ENCODE results near the gene RCL1.

RCL1 gene

DNA sequence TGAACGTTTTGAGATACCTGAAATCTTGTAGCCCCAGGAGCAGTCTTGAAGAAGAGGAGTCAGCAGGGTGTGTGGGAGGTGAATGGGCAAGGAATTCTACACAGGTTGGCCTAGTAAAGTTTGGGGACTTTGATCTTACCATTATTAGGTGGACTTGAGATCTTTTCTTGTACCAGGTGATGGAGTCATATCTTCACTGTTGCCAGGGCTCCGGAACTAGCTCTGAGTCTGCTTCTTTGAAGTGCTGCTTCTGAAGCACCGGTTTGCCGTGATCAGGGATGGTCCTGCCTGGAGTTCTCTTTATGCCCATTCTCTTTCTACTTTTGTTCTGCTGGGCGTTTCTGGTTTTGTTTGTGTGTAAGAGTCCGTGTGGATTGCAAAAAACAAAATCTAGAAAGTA is 27.4 kb downstream of the RCL1 start:
- H4K20me1 ChIP-seq (ENCODE audit: insufficient read depth, low read length): peaks cover 23% of the 10 kb centered on the region; the same call in 1 of the 2 replicates
- no peaks in the 10 kb centered on the region for H3K9me3 ChIP-seq (ENCODE audit: insufficient read depth, low read length, severe bottlenecking)
- H3K9ac ChIP-seq (ENCODE audit: low read depth, low read length): no peak overlapping the region
- H3K27ac ChIP-seq (ENCODE audit: low read length): no peak overlapping the region
- H3K79me2 ChIP-seq (ENCODE audit: insufficient read depth, low read length): peaks cover 62% of the 10 kb centered on the region
- DNase-seq (no peak), ATAC-seq (ENCODE audit: insufficient read depth, low read depth) (no peak)
- no peak overlapping the region for H3K4me2 ChIP-seq (ENCODE audit: insufficient read depth, low read length)
- H3K4me1 ChIP-seq (ENCODE audit: insufficient read depth, low read length): peaks cover 5% of the 10 kb centered on the region; the same call in 1 of the 2 replicates
- H3K36me3 ChIP-seq (ENCODE audit: insufficient read depth, low read length): no peaks in the 10 kb centered on the region
- H3K27me3 ChIP-seq (ENCODE audit: insufficient read depth, low read length, poor library complexity): no peaks in the 10 kb centered on the region
- no peak overlapping the region for H2AFZ ChIP-seq (ENCODE audit: low read depth, low read length)
- TF ChIP-seq, protein P1, sequence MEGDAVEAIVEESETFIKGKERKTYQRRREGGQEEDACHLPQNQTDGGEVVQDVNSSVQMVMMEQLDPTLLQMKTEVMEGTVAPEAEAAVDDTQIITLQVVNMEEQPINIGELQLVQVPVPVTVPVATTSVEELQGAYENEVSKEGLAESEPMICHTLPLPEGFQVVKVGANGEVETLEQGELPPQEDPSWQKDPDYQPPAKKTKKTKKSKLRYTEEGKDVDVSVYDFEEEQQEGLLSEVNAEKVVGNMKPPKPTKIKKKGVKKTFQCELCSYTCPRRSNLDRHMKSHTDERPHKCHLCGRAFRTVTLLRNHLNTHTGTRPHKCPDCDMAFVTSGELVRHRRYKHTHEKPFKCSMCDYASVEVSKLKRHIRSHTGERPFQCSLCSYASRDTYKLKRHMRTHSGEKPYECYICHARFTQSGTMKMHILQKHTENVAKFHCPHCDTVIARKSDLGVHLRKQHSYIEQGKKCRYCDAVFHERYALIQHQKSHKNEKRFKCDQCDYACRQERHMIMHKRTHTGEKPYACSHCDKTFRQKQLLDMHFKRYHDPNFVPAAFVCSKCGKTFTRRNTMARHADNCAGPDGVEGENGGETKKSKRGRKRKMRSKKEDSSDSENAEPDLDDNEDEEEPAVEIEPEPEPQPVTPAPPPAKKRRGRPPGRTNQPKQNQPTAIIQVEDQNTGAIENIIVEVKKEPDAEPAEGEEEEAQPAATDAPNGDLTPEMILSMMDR (IDR thresholded peaks at IDR 0.05; ENCODE audit: borderline replicate concordance, extremely low read depth, low read length, poor library complexity, severe bottlenecking): no peak
- no peak for TF ChIP-seq EZH2 (IDR thresholded peaks at IDR 0.05; ENCODE audit: borderline replicate concordance, low read depth, low read length, severe bottlenecking)
- no peak overlapping the region for H3K4me3 ChIP-seq (ENCODE audit: low read depth in 1 of 2, low read length in 2 of 2)

DNA sequence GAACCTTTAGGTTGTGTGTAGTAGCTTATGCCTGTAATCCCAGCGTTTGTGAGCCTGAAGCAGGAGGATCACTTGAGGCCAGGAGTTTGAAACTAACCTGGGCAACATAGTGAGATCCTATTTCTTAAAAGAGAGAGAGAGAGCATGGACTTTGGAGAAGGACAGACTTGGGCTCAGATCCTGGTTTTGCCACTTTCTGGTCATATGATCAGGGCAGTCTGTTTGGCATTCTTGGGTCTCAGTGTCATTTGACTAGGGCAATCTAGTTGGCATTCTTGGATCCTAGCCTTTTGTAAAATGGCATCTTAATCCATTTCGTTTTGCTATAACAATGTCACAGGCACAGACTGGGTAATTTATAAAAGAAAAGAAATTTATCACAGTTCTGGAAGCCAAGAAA is 28.4 kb downstream of the RCL1 start:
- Histone ChIP-seq H3K36me3 (ENCODE audit: insufficient read depth, low read length) (no peaks in the 10 kb centered on the region), H2AFZ (ENCODE audit: low read depth, low read length) (no peak overlapping the region), H3K9ac (ENCODE audit: low read depth, low read length) (no peak overlapping the region), H3K4me1 (ENCODE audit: insufficient read depth, low read length) (peaks cover 5% of the 10 kb centered on the region; the same call in 1 of the 2 replicates), H3K79me2 (ENCODE audit: insufficient read depth, low read length) (peaks cover 53% of the 10 kb centered on the region), H4K20me1 (ENCODE audit: insufficient read depth, low read length) (peaks cover 23% of the 10 kb centered on the region; the same call in 1 of the 2 replicates), H3K4me3 (ENCODE audit: low read depth in 1 of 2, low read length in 2 of 2) (no peak overlapping the region), H3K27ac (ENCODE audit: low read length) (no peak overlapping the region), H3K27me3 (ENCODE audit: insufficient read depth, low read length, poor library complexity) (no peaks in the 10 kb centered on the region), H3K4me2 (ENCODE audit: insufficient read depth, low read length) (no peak overlapping the region), H3K9me3 (ENCODE audit: insufficient read depth, low read length, severe bottlenecking) (no peaks in the 10 kb centered on the region)
- DNase-seq (no peak), ATAC-seq (ENCODE audit: insufficient read depth, low read depth) (no peak)
- TF ChIP-seq, protein P1 (IDR thresholded peaks at IDR 0.05; ENCODE audit: borderline replicate concordance, extremely low read depth, low read length, poor library complexity, severe bottlenecking): no peak
- TF ChIP-seq EZH2 (IDR thresholded peaks at IDR 0.05; ENCODE audit: borderline replicate concordance, low read depth, low read length, severe bottlenecking): no peak

DNA sequence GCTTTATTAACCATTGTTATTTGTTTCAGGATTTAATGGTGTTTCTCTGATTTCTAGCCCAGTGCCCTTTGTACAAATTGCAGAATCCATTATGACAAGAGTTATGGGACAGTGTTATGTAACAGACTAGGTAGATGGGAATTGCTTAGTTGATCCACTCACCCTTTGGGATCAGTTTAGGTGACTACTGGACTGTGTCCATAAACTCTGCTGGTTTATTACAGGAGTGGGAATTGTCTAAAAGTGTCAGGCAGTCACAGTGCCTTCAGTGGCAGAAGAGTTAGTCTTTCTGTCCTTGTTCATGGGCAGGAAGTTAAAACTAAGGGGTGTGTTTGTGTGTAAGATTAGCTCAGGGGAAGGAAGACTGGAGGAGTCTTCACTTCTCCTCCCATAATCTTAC is 29.3 kb downstream of the RCL1 start:
- no peak for DNase-seq
- H3K4me2 ChIP-seq (ENCODE audit: insufficient read depth, low read length): no peak overlapping the region
- no peak overlapping the region for H3K9ac ChIP-seq (ENCODE audit: low read depth, low read length)
- H3K36me3 ChIP-seq (ENCODE audit: insufficient read depth, low read length): no peaks in the 10 kb centered on the region; the same call in 1 of the 2 replicates
- H2AFZ ChIP-seq (ENCODE audit: low read depth, low read length): no peak overlapping the region
- peaks cover 23% of the 10 kb centered on the region; the same call in 1 of the 2 replicates for H4K20me1 ChIP-seq (ENCODE audit: insufficient read depth, low read length)
- 0 out of 3 replicates have a peak, but pooled peaks have one; percentile 35 for ATAC-seq (ENCODE audit: insufficient read depth, low read depth)
- TF ChIP-seq EZH2 (IDR thresholded peaks at IDR 0.05; ENCODE audit: borderline replicate concordance, low read depth, low read length, severe bottlenecking): no peak
- TF ChIP-seq, protein P1 (IDR thresholded peaks at IDR 0.05; ENCODE audit: borderline replicate concordance, extremely low read depth, low read length, poor library complexity, severe bottlenecking): no peak
- H3K27ac ChIP-seq (ENCODE audit: low read length): no peak overlapping the region; the same call in 1 of the 2 replicates
- no peak overlapping the region for H3K4me3 ChIP-seq (ENCODE audit: low read depth in 1 of 2, low read length in 2 of 2)
- H3K4me1 ChIP-seq (ENCODE audit: insufficient read depth, low read length): peaks cover 5% of the 10 kb centered on the region; the same call in 1 of the 2 replicates
- H3K27me3 ChIP-seq (ENCODE audit: insufficient read depth, low read length, poor library complexity): no peaks in the 10 kb centered on the region
- H3K9me3 ChIP-seq (ENCODE audit: insufficient read depth, low read length, severe bottlenecking): no peaks in the 10 kb centered on the region
- peaks cover 57% of the 10 kb centered on the region for H3K79me2 ChIP-seq (ENCODE audit: insufficient read depth, low read length)

Measured in DND-41 (cell line).